GM18517 (cell line): ENCODE results near the gene TWF2.

Source experiments
- ATAC-seq: cut with Tn5 transposase; IDR thresholded peaks from one replicate; pipeline ENCODE4 v1.9.1; 2021; ENCODE audit warnings: mild to moderate bottlenecking, moderate library complexity; ENCODE audit not compliant: unreplicated experiment

TWF2 gene

GRCh38 chr3:52223449-52224408 lies 15.2 kb downstream of the TWF2 start:
- no peak for ATAC-seq

- ATAC-seq: no peak
Measured at GRCh38 chr3:52222319-52223221, 16.4 kb downstream of the TWF2 start.

- ATAC-seq: no peak
Measured at GRCh38 chr3:52221563-52222318, 17.2 kb downstream of the TWF2 start.

GRCh38 chr3:52221141-52221562 lies 17.8 kb downstream of the TWF2 start:
- ATAC-seq: no peak

GRCh38 chr3:52220380-52221026 lies 18.5 kb downstream of the TWF2 start:
- ATAC-seq: no peak

- no peak for ATAC-seq
Measured at GRCh38 chr3:52218937-52219650, 19.9 kb downstream of the TWF2 start.

- ATAC-seq: no peak
Measured at GRCh38 chr3:52218454-52218853, 20.5 kb downstream of the TWF2 start.

GRCh38 chr3:52218026-52218425 lies 20.9 kb downstream of the TWF2 start:
- no peak for ATAC-seq

- no peak for ATAC-seq
Measured at GRCh38 chr3:52217409-52217805, 21.6 kb downstream of the TWF2 start.

- no peak for ATAC-seq
Measured at GRCh38 chr3:52216585-52217408, 22.2 kb downstream of the TWF2 start.

- ATAC-seq: no peak
Measured at GRCh38 chr3:52215351-52215750, 23.6 kb downstream of the TWF2 start.

GRCh38 chr3:52213901-52214300 lies 25.1 kb downstream of the TWF2 start:
- ATAC-seq: no peak

- ATAC-seq: no peak
Measured at GRCh38 chr3:52213005-52213404, 26.0 kb downstream of the TWF2 start.

GRCh38 chr3:52211268-52211891 lies 27.6 kb downstream of the TWF2 start:
- ATAC-seq: no peak

GRCh38 chr3:52210550-52211046 lies 28.4 kb downstream of the TWF2 start:
- ATAC-seq: no peak

- no peak for ATAC-seq
Measured at GRCh38 chr3:52210037-52210436, 28.9 kb downstream of the TWF2 start.

- ATAC-seq: no peak
Measured at GRCh38 chr3:52208556-52208955, 30.4 kb downstream of the TWF2 start.

GRCh38 chr3:52205727-52206372 lies 33.1 kb downstream of the TWF2 start:
- ATAC-seq: no peak
